A673 (cell line): ENCODE results near the gene HMGXB4.

Source experiments
- CTCF ChIP-seq: fragments of 300-800, 200-600 bp; sonication (generic); conservative IDR thresholded peaks from 2 replicates; pipeline ENCODE4 v1.5.1; 2017; ENCODE audit warnings: low read depth, mild to moderate bottlenecking, antibody characterized with exemption, low read length, moderate library complexity, mixed read lengths
- EZH2 ChIP-seq: fragments of 200-600 bp; sonication (generic); IDR thresholded peaks from 2 replicates; pipeline ENCODE4 v1.6.1; 2017; ENCODE audit warnings: borderline replicate concordance, low read depth, mild to moderate bottlenecking, mixed read lengths, antibody characterized with exemption, low read length; ENCODE audit not compliant: poor library complexity, severe bottlenecking

- TF ChIP-seq CTCF = no peak
- no peak for TF ChIP-seq EZH2
Measured at GRCh38 chr22:35324762-35325161, 67.5 kb downstream of the HMGXB4 start.
